GM18498 (cell line): ENCODE results near the gene PGAM1.
"Not testable (repeated sequence)": the region's sequence is repeated elsewhere in the genome, so short reads cannot be mapped to it uniquely, and the experiment has no call there.

Experiments used
- ATAC-seq: cut with Tn5 transposase; IDR thresholded peaks from one replicate; pipeline ENCODE4 v1.9.1; 2021; ENCODE audit warnings: mild to moderate bottlenecking, moderate library complexity; ENCODE audit not compliant: unreplicated experiment

Gene PGAM1

DNA sequence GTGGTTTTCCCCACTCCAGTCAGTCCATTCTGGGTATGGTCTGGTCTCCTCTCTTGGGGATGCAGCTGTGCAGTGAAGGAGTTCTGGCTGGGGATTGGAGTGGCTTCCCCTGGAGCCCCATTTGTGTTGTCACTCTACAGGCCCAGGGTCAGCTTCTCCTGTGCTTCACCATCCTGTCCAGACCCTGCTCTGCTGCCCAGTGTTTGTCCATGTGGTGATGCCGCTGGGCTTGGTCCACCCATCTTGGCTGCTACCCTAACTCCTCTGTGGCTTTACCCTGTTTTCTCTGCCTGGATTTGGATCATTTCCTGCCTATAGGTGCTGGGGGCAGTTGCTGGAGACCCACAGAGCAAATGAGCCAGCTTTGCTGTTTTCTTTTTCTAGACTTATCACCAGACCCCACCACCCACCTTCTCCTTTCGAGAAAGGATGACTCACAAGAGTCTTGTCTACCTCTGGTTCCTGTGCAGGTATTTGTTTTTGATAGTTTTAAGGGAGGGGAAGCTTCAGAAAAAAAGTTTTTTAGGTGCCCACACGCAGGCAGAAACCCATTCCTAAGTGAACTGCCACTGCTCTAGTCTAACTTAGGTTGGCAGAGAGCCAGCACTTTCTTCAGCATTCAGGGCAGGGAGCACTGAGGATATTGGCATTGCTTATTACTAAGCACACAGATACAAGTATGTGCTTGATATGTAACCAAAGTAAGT is 28.5 kb downstream of the PGAM1 start:
- no peak for ATAC-seq

GRCh38 chr10:97456034-97456685 is 30.2 kb downstream of the PGAM1 start:
- ATAC-seq: no peak

GRCh38 chr10:97456686-97457065 is 30.7 kb downstream of the PGAM1 start:
- no peak for ATAC-seq

GRCh38 chr10:97459111-97459510 is 33.1 kb downstream of the PGAM1 start:
- no peak for ATAC-seq

- no peak for ATAC-seq
Measured at GRCh38 chr10:97459933-97460332, 33.9 kb downstream of the PGAM1 start.

GRCh38 chr10:97462309-97462708 is 36.3 kb downstream of the PGAM1 start:
- ATAC-seq: no peak

- ATAC-seq: no peak
Measured at GRCh38 chr10:97463363-97464132, 37.6 kb downstream of the PGAM1 start.

GRCh38 chr10:97464226-97464625 is 38.2 kb downstream of the PGAM1 start:
- ATAC-seq: no peak

GRCh38 chr10:97465982-97466381 is 40.0 kb downstream of the PGAM1 start:
- ATAC-seq: no peak

- ATAC-seq: no peak
Measured at GRCh38 chr10:97466755-97467154, 40.8 kb downstream of the PGAM1 start.

DNA sequence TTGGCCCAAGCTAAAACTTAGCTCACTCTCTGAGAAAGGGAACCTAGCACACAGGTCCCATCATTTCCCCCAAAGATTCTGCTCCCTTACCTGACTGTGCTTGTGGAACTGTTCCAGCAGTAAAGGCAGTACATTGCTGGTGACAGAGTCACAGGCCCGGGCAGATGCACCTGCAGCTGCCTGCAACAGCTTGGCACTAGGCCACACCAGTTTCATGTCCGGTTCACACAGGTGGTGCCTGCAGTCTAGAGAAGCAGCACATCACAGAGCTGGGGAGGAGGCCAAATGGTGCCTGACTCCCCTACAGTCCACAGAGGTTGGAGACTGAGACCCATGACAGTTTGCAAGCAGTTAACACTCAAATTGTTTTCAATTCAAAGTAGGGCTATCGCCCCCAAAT is 42.2 kb downstream of the PGAM1 start:
- ATAC-seq: no peak

DNA sequence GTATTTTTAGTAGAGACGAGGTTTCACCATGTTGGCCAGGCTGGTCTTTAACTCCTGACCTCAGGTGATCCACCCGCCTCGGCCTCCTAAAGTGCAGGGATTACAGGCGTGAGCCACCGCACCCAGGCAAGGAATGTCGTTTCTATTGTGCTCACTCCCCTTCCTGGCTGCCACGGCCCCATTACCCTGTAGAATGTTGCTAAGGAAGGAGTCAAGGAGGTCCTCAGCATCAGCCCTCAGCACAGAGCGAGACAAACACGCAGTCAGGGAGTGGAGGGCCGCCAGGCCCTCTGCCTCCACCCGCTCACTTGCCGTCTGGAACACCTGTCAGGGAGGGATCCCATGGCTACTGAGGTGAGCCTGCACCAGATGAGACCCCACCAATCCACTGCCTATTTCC is 42.8 kb downstream of the PGAM1 start:
- not testable (repeated sequence) for ATAC-seq

- no peak for ATAC-seq
Measured at GRCh38 chr10:97474918-97475317, 48.9 kb downstream of the PGAM1 start.

DNA sequence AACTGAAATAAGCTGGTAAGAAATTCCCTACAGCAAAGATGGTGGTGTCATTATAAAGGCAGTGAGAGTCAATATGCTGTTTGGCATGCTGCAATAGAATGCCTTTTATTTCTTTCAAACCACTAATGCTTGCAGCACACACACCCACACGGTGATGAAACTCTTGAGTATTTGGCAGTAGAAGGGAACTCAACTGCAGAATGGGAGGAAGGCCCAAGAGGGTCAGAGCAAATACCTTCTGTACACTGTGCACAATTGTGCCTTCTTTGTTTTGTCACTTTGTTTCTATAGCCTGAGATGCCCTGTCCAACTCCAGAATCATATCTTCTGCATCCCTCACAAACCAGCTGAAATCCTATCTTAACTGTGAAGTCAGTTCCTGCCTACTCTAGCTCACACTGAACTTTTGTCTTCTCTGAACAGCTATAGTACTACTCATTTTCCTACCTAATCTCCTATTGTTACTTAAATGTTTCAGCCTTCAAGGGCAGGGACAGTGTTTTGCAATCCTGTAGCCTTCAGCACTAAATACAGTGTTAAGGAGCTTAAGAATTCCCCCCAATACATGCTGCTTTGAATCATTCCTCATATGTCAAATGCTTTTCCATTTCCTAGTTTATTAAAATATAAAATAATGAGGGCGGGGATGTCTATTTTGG is 50.1 kb downstream of the PGAM1 start:
- ATAC-seq: no peak

- not testable (repeated sequence) for ATAC-seq
Measured at GRCh38 chr10:97479410-97479809, 53.4 kb downstream of the PGAM1 start.

- no peak for ATAC-seq
Measured at GRCh38 chr10:97479939-97480338, 53.9 kb downstream of the PGAM1 start.

DNA sequence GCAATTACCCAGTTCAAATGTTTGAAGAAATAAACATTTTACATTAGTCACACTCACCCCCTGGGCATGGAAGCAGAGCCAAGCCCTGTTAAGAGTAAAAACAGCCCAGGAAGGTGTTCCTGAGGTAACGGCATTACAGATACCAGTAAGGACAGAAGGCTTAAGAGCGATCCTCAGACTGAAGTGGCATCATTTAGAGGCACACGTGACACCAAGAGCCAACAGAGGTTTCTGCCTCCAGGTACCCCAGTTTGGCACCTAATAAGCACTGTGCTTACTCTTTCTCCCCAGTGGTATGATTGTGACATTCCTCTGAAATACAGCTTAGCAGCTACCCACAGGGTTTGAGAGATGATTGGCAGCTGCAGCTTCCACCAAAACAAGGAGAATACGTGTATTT is 55.1 kb downstream of the PGAM1 start:
- no peak for ATAC-seq

DNA sequence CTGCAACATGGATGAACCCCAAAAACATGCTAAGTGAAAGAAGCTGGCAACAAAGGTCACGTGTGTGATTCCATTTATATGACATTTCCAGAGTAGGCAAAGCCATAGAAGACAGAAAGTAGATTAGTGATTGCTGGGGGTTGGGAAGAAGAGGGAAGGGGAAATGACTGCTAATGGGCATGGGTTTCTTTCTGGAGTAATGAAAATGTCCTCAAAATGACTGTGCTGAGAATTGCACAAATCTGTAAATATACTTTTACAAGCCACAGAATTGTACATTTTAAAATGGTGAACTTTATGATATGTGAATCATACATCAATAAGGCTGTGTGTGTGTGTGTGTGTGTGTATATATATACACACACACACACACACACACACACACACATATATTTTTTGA is 56.4 kb downstream of the PGAM1 start:
- no peak for ATAC-seq
